Esophagus muscularis mucosa (tissue), 4 donors: ENCODE data around the gene NAV3.

Experiments
- EP300 ChIP-seq: sonication (generic); formaldehyde crosslinking; IDR thresholded peaks from one replicate; pipeline ENCODE4 v1.6.1; 2017; ENCODE audit warnings: antibody characterized with exemption
- POLR2A ChIP-seq: fragments of 450-650 bp; IDR thresholded peaks from one replicate; pipeline ENCODE4 v1.6.1; 2017; ENCODE audit warnings: antibody characterized with exemption, moderate library complexity, mild to moderate bottlenecking, low read depth
- TF ChIP-seq, protein P1 (sequence below), 3 experiments: fragments of 200-600 bp in 2 of 3; fragments of 450-650 bp in 1 of 3; sonication (generic) in 2 of 3; IDR thresholded peaks; one replicate each; pipeline ENCODE4 v1.5.1; 2017 to 2019; ENCODE audit warnings: antibody characterized with exemption in 3 of 3, mild to moderate bottlenecking in 2 of 3, moderate library complexity in 1 of 3

DNA sequence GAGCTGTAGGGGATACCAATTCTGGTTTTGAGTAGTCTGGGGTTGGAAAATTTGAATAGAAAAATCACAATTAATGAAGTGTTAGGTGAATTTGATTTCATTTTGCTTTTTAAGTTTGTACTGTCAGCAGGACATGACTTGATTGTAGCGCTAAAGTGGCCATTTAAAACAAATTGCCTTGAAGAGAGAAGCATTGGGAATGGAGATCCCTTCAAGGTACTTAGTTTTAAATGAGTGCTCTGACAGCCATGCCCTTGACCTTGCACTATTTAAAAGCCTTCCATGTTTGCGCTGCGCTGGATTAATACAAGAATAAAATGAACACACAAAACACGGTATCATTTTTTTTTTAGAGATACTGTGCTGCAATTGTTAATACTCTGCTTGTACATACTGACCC is 345.9 kb downstream of the NAV3 start:
- TF ChIP-seq POLR2A = no peak
- TF ChIP-seq, protein P1, sequence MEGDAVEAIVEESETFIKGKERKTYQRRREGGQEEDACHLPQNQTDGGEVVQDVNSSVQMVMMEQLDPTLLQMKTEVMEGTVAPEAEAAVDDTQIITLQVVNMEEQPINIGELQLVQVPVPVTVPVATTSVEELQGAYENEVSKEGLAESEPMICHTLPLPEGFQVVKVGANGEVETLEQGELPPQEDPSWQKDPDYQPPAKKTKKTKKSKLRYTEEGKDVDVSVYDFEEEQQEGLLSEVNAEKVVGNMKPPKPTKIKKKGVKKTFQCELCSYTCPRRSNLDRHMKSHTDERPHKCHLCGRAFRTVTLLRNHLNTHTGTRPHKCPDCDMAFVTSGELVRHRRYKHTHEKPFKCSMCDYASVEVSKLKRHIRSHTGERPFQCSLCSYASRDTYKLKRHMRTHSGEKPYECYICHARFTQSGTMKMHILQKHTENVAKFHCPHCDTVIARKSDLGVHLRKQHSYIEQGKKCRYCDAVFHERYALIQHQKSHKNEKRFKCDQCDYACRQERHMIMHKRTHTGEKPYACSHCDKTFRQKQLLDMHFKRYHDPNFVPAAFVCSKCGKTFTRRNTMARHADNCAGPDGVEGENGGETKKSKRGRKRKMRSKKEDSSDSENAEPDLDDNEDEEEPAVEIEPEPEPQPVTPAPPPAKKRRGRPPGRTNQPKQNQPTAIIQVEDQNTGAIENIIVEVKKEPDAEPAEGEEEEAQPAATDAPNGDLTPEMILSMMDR (IDR thresholded peaks at IDR 0.05) = no peak
- no peak for TF ChIP-seq EP300
